Activated T-helper 2 cell treated with anti-CD3 and anti-CD28 coated beads, Interferon-gamma antibody, Interleukin-2, Interleukin-4, amounts not matched to agents 10 μg/mL and 5 μg/mL and 100 μg/mL, durations not matched to agents 14 hours and 24 hours and 36 hours (primary cell): ENCODE measurements around the gene FAM83F. TPM values are rescaled to one million over a fixed set of nuclear protein-coding genes. Genes with fewer than 3 reads are reported as not detected.

Source experiments
- DNase-seq: peaks from one replicate; pipeline ENCODE4 v3.0.0; 2021; ENCODE audit warnings: low spot score
- H3K27ac Mint-ChIP-seq: one replicate; pipeline ENCODE4 v1.8.0; 2021; ENCODE audit warnings: mixed read lengths
- H3K27me3 Mint-ChIP-seq: one replicate; pipeline ENCODE4 v1.8.0; 2021; ENCODE audit warnings: low read depth, mixed read lengths
- H3K36me3 Mint-ChIP-seq: one replicate; pipeline ENCODE4 v1.8.0; 2021; ENCODE audit warnings: low read depth, mixed read lengths
- H3K4me1 Mint-ChIP-seq: one replicate; pipeline ENCODE4 v1.8.0; 2021; ENCODE audit warnings: low read depth, mixed read lengths
- H3K4me3 Mint-ChIP-seq: one replicate; pipeline ENCODE4 v1.8.0; 2021; ENCODE audit warnings: low read depth, mild to moderate bottlenecking, moderate library complexity, mixed read lengths
- H3K9me3 Mint-ChIP-seq: one replicate; pipeline ENCODE4 v1.8.0; 2021; ENCODE audit warnings: mixed read lengths
- intact Hi-C: fragments of 100-400 bp; cut with micrococcal nuclease; formaldehyde crosslinking; loops from one replicate; pipeline ENCODE4 v1.15.1; 2023
- total RNA-seq: library from RNA; stranded (reverse); gene quantifications from 2 replicates; pipeline ENCODE4 v1.2.3, GENCODE V29; 2022

FAM83F gene
- total RNA-seq, 1 donor from 2014 or later, result 0.07 TPM

DNA sequence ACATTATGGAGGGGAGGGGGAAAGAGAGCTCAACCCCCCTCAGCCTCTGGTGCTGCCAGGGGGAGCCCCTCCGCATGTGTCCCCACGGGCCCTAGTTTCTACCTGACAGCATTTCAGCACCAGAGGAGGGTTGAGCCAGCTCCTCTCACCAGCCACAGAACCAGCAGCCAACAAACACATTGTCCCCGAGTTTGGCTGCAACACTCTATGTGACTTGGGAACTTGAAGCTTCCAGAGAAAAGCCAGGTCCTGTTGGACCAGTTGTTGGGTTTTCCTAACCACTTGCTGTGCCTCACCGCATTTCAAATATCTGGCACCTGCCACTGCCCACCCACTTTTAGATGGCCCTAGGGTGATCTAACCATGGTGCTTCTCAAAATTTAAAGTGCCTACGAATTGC lies 21.1 kb upstream of the FAM83F start:
- Mint-ChIP-seq H3K27me3 (no peaks in the 10 kb centered on the region), H3K4me1 (no peaks in the 10 kb centered on the region), H3K36me3 (peaks cover 78% of the 10 kb centered on the region), H3K9me3 (no peaks in the 10 kb centered on the region), H3K27ac (no peak overlapping the region), H3K4me3 (no peak overlapping the region)
- intact Hi-C loops, result no loop called here
- DNase-seq, result no peak

DNA sequence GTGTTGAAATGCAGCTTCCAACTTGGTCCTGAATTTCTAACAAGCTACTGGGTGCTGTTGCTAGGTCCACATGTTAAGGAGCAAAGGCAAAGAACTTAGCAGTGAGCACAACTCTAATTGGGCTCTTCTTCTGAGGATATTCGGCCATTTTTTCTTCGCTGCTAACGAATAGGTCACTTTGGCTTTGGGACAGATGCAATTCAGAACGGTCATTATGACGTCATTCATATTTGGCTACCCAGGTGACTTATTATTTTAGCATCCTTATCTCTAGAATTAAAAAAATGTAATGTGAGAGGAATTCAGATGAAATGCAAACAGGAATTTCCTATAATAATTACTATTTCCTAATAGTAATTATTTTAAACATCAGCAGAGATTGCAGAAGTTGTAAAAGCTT lies 20.7 kb upstream of the FAM83F start:
- no peak for DNase-seq
- Mint-ChIP-seq H3K4me1 (peaks cover 3% of the 10 kb centered on the region), H3K27ac (no peak overlapping the region), H3K9me3 (no peaks in the 10 kb centered on the region), H3K4me3 (no peak overlapping the region), H3K27me3 (no peaks in the 10 kb centered on the region), H3K36me3 (peaks cover 74% of the 10 kb centered on the region)
- intact Hi-C loops, result no loop called here

DNA sequence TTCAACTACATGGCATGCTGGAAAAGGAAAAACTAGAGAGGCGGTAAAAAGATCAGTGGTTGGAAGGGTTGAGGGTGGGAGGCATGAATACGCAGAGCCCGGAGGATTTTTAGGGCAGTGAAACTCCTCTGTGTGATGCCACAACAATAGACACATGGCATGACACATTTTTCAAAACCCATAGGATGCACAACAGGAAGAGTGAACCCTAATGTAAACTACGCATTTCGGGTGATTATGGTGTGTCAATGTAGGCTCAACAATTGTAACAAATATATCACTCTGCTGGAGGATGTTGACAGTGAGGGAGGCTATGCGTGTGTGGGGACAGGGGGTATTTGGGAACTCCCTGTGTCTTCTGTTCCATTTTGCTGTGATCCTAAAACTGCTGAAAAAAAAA lies 15.7 kb upstream of the FAM83F start:
- DNase-seq, result no peak
- H3K36me3 Mint-ChIP-seq, result peaks cover 30% of the 10 kb centered on the region
- intact Hi-C loops, result no loop called here
- H3K9me3 Mint-ChIP-seq, result no peaks in the 10 kb centered on the region
- no peak overlapping the region for H3K4me3 Mint-ChIP-seq
- no peak overlapping the region for H3K27ac Mint-ChIP-seq
- peaks cover 14% of the 10 kb centered on the region for H3K4me1 Mint-ChIP-seq
- no peaks in the 10 kb centered on the region for H3K27me3 Mint-ChIP-seq

DNA sequence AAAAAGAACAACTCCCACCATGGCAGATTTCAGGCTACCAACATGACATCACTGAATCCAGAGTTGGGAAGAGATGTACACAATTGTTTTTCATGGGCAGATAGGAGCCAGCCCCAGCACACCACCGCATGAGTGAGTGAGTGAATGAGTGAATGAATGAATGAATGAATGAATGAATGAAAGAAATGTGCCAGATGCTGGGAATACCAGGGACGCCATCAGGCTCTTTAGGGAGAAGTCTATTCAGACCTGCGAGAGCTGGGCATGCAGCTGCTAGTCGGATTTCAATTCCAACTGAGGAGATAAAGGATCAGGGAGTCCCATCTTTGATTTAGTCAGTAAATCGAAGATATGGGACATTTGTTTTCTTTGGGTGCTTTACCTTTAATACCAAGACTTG lies 15.3 kb upstream of the FAM83F start:
- Mint-ChIP-seq H3K27me3 (no peaks in the 10 kb centered on the region), H3K4me3 (no peak overlapping the region), H3K27ac (no peak overlapping the region), H3K36me3 (peaks cover 30% of the 10 kb centered on the region), H3K4me1 (peaks cover 14% of the 10 kb centered on the region), H3K9me3 (no peaks in the 10 kb centered on the region)
- intact Hi-C loops, result no loop called here
- DNase-seq, result no peak

DNA sequence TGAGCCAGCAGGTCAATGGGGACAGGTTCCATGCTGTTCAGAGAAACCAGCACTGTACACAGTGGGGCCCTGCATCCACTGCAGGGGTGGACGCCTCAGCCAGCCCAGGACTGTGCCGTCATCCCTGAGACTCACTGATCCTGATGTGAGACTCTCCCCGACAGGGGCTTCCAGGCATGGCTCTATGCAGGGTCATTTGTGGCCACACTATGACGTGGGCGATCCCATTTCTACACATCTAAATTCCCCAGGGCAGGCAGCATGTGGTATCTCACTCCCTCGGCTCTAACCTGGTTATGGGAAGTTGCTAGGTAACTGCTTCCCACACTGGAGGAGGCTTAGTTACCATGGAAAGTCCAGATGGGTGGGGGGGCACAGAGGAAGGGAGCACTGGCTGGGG lies 14.2 kb upstream of the FAM83F start:
- Mint-ChIP-seq H3K4me1 (peaks cover 20% of the 10 kb centered on the region), H3K27ac (no peak overlapping the region), H3K27me3 (peaks cover 2% of the 10 kb centered on the region), H3K36me3 (peaks cover 18% of the 10 kb centered on the region), H3K4me3 (no peak overlapping the region), H3K9me3 (no peaks in the 10 kb centered on the region)
- DNase-seq, result no peak
- intact Hi-C loops, result no loop called here

DNA sequence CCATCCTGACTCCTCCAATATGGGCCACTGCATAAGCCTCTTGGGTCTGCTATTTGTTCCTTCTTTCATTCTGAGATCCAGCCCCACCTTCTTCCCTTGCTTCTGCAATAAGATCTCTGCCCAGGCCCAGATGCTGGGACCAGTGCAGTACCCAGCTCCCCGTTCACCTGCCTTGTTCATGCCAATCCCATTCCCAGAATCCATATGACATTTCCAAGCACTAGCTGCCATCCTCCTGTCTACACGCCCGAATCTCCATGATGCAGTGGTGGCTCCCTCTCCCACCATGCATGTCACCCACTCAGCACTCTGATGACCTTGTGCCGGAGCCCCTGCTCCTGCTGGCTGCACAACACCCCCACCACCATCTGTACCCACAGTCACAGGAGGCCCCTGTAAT lies 11.4 kb upstream of the FAM83F start:
- Mint-ChIP-seq H3K4me1 (peaks cover 25% of the 10 kb centered on the region), H3K27ac (no peak overlapping the region), H3K36me3 (no peaks in the 10 kb centered on the region), H3K27me3 (peaks cover 2% of the 10 kb centered on the region), H3K9me3 (no peaks in the 10 kb centered on the region), H3K4me3 (no peak overlapping the region)
- DNase-seq, result no peak
- intact Hi-C loops, result no loop called here

DNA sequence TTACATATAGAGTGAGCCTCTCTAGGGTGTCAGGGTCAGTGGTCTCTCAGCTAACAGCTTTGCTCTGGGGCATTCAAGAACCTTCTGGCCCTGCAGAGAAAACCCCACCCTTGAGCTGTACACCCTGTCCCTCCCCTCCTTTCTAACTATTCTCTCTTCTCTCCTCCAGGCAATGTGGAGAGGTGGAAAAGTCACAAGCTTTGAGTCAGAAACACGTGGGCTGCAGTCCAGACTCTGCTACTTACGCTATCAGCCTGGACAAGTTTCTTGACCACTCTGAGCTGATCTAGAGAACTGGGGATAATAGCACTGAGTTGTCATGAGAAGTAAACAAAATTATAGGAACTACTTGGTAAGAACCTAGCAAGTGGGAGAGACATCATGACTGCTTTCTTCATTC lies 10.7 kb upstream of the FAM83F start:
- intact Hi-C loops, result no loop called here
- H3K4me3 Mint-ChIP-seq, result no peak overlapping the region
- H3K4me1 Mint-ChIP-seq, result peaks cover 22% of the 10 kb centered on the region
- H3K36me3 Mint-ChIP-seq, result no peaks in the 10 kb centered on the region
- DNase-seq, result no peak
- no peaks in the 10 kb centered on the region for H3K9me3 Mint-ChIP-seq
- peaks cover 5% of the 10 kb centered on the region for H3K27me3 Mint-ChIP-seq
- no peak overlapping the region for H3K27ac Mint-ChIP-seq

DNA sequence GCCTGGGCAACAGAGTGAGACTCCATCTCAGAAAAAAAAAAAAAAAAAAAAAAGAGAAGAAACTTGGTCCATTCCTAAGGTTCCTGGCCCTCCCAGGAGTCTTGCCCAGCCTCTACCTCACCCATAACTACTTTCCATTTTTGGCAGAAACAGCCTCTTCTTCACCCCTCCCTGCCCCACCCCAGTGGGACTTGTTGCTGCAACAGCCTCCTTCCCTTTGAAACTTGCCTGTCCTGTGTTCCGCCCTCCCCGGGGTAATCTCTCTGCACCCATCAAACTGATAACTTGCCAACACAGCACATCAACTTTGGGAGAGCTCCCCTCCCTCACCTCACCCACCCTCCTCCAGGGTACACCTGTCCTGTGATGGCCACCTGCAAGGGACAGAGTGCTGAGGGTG lies 10.0 kb upstream of the FAM83F start:
- Mint-ChIP-seq H3K27me3 (peaks cover 7% of the 10 kb centered on the region), H3K36me3 (no peaks in the 10 kb centered on the region), H3K4me3 (no peak overlapping the region), H3K27ac (no peak overlapping the region), H3K4me1 (peaks cover 16% of the 10 kb centered on the region), H3K9me3 (no peaks in the 10 kb centered on the region)
- DNase-seq, result no peak
- intact Hi-C loops, result no loop called here

DNA sequence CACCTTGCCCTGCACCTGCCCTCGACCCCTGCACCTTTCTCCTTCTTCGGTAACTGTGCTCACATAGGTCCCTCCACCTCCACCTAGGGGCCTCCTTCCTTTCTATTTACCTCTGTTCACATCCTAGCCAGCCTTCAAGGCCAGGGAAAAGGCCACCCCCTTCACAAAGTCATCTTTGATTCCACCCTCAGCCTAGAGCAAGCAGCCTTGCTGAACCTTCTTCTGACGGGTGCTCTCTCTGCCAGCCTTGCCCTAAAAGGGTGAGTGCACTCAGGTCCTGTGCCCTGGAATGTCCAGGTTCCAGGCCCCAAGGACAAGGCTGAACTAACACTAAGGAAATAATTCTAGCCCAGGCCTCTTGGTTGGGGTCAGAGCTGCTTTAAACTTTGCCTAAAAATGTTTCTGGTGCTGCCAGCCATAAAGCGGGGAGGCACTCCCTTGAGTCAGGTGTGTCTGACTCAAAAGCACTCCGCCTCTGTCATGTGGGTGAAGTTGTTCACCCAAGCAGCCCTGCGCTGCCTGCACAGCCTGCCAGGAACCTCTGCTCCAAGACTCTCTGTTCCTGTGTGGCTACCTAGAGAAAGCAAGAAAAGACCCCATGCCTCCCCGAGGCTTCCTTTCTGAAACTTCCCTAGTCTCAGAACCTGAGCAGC lies 9.2 kb upstream of the FAM83F start:
- intact Hi-C loops, result no loop called here
- H3K4me3 Mint-ChIP-seq, result no peak overlapping the region
- H3K4me1 Mint-ChIP-seq, result peaks cover 11% of the 10 kb centered on the region
- no peaks in the 10 kb centered on the region for H3K36me3 Mint-ChIP-seq
- H3K9me3 Mint-ChIP-seq, result no peaks in the 10 kb centered on the region
- no peak for DNase-seq
- H3K27me3 Mint-ChIP-seq, result peaks cover 7% of the 10 kb centered on the region
- no peak overlapping the region for H3K27ac Mint-ChIP-seq

DNA sequence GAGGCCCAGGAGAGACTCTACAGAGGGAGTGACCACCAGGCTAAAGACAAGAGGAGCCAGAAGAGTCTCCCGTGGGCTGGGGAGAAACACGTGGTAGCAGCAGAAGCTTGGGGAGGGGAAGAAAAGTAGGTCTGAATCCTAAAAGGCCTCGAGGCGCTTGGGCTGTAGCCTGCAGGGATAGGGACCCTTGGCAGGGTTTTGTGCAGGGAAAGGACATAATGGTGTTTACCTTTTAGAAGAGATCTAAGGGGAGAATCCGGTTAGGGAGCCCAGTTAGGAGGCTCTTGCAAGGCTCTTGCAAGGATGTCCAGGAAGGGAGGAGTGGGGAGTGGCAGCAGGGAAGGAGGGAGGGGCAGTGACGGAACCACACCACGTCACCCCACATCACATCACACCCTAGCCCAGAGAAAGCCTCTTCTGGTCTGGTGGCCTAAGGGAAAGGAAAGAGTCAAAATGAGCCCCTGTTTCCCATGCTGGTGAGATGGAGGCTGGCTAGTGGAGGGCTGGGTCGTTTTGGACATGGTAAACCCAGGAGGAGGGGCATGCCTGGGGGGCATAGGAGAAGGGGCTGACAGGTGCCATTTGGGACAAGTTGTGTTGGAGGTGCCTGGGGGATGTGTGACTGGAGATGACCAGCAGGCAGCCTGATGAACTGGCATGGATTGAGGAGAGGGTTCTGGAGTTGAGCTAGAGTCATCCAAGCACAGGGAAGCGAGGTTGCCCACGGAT lies 6.2 kb upstream of the FAM83F start:
- DNase-seq, result no peak
- Mint-ChIP-seq H3K27ac (no peak overlapping the region), H3K36me3 (no peaks in the 10 kb centered on the region), H3K9me3 (no peaks in the 10 kb centered on the region), H3K4me3 (no peak overlapping the region), H3K27me3 (peaks cover 30% of the 10 kb centered on the region), H3K4me1 (peaks cover 11% of the 10 kb centered on the region)
- intact Hi-C loops, result no loop called here

DNA sequence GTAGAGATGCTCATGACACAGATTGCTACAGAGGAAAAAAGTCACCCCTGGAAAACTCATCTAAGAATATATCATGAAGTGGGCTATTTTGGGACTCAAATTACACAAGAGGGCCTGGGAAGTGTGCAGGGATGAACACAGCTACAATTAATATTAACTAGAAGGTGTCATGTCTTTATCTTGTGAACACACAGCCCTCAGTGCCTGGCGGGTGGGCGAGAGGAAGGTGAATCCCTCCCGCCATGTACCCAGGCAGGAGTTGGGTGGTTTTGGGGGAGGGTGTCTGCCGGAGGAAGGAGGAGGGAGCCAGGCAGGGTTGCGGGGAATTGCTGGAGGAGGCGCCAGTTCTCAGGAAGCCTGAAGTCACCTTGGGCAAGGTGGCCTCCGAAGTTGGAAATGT lies 5.1 kb upstream of the FAM83F start:
- no peak for DNase-seq
- Mint-ChIP-seq H3K9me3 (no peaks in the 10 kb centered on the region), H3K36me3 (no peaks in the 10 kb centered on the region), H3K27me3 (peaks cover 37% of the 10 kb centered on the region), H3K27ac (no peak overlapping the region), H3K4me3 (no peak overlapping the region), H3K4me1 (peaks cover 19% of the 10 kb centered on the region)
- intact Hi-C loops, result no loop called here

DNA sequence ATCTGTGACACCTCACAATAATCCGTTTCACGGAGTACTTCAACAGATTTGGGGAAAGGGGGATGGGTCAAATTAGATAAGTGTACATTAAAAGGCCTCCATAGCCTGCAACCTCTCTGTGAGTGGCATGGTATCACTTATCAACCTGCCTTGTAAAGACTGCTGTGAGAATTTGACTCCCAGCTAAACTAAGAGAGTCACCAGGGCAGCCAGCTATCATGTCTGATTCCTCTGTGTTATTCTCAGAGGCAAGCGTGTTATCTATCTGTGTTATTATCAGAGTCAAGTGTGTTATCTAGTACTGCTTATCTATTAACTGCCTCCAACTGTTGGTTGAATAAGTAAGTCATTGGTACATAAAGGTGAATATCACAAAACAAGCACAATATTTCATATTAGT lies 4.1 kb upstream of the FAM83F start:
- peaks cover 11% of the 10 kb centered on the region for H3K4me1 Mint-ChIP-seq
- no peak for DNase-seq
- H3K9me3 Mint-ChIP-seq, result no peaks in the 10 kb centered on the region
- H3K27ac Mint-ChIP-seq, result no peak overlapping the region
- H3K27me3 Mint-ChIP-seq, result peaks cover 35% of the 10 kb centered on the region
- H3K36me3 Mint-ChIP-seq, result no peaks in the 10 kb centered on the region
- H3K4me3 Mint-ChIP-seq, result no peak overlapping the region
- intact Hi-C loops, result no loop called here

DNA sequence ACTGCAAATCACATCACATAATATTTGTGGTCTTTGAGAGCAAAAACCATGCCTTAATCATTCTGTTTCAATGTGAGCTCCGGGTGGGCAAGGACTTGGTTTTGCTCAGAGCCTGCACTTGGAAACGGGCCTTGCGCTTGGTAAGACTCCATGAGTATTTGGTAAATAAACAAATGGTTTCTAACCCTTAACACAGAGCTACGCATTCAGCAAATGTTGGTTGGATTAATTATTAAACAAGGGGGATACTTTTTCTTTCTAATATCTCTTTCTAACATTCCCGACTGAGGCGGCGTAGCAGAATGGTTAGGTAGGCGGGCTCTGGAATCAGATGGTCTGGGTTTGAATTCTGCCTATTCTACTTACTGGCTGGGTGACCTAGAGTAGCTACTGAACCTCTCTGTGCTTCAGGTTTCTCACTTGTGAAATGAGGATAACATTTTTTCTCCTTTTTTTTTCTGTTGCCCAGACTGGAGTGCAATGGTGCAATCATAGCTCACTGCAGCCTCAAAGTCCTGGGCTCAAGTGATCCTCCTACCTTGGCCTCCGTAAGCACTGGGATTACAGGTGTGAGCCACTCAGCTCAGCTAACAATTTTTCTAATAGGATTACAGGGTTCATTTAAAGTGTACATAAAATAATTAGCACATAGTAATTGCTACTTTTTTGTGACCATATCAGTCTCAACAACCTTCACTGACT lies 3.4 kb upstream of the FAM83F start:
- no peak for DNase-seq
- peaks cover 42% of the 10 kb centered on the region for H3K27me3 Mint-ChIP-seq
- H3K9me3 Mint-ChIP-seq, result no peaks in the 10 kb centered on the region
- H3K27ac Mint-ChIP-seq, result no peak overlapping the region
- H3K4me1 Mint-ChIP-seq, result peaks cover 7% of the 10 kb centered on the region
- no peaks in the 10 kb centered on the region for H3K36me3 Mint-ChIP-seq
- intact Hi-C loops, result no loop called here
- H3K4me3 Mint-ChIP-seq, result no peak overlapping the region
